Upper lobe of left lung (tissue), 4 donors: Measurements from ENCODE around the gene DHX29.

Experiments
- CTCF ChIP-seq, 6 experiments: fragments of 450-650 bp in 4 of 6; fragments of 200-600 bp in 2 of 6; sonication (generic) in 2 of 6; IDR thresholded peaks; one replicate each; pipeline ENCODE4 v1.5.1; 2016 to 2019; ENCODE audit warnings: antibody characterized with exemption in 6 of 6
- EP300 ChIP-seq, 4 donors: sonication (generic); formaldehyde crosslinking; IDR thresholded peaks; one replicate each; pipeline ENCODE4 v1.5.1; 2017; ENCODE audit warnings: antibody characterized with exemption in 4 of 4, control low read depth in 2 of 4
- POLR2AphosphoS5 ChIP-seq, 2 donors: sonication (generic); formaldehyde crosslinking; IDR thresholded peaks; one replicate each; pipeline ENCODE4 v1.5.1; 2017; ENCODE audit warnings: antibody characterized with exemption in 2 of 2

- no peak for TF ChIP-seq POLR2AphosphoS5 (IDR thresholded peaks at IDR 0.05)
- TF ChIP-seq CTCF (IDR thresholded peaks at IDR 0.05), result no peak
- TF ChIP-seq EP300 (IDR thresholded peaks at IDR 0.05), result no peak
These were observed 37.8 kb upstream of the DHX29 start for GRCh38 chr5:55345327-55345726.
